Glomerular visceral epithelial cell (primary cell): ENCODE data around the gene ART1.

ENCODE experiments used
- DNase-seq: peaks from one replicate; pipeline ENCODE4 v3.0.0-alpha.2; 2016; ENCODE audit errors: extremely low spot score

The ART1 gene

DNA sequence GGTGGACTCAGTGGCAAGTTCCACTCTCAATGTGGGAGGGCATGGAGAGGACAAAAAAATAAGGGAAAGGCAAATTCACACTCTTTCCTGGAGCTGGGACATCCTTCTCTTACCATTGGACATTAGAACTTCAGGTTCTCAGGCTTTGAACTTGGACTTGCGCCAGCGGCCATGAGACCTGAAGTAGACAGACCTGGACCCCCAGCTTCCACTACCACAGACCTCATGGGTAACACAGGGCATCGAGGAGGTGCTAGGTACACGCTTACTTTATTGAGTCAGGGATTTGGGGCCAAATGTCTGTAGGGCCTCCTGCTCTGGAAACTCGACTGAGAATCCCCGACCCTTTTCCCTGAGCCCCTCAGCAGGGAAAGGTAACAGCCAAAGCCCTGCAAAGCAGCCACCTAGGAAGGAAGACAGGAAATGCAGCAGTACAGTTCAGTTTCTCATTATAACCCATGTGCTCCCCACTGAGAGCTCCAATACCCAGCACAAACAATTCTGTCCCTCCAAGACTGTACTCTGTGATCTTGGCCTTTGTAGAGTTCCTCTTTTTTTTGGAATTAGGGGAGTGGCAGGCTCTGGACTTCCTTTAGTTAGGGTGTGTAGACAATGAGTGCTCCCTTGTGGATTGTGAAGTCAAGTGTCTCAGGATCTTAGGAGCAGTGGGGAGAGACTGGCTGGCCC is 20.6 kb downstream of the ART1 start:
- no peak for DNase-seq

DNA sequence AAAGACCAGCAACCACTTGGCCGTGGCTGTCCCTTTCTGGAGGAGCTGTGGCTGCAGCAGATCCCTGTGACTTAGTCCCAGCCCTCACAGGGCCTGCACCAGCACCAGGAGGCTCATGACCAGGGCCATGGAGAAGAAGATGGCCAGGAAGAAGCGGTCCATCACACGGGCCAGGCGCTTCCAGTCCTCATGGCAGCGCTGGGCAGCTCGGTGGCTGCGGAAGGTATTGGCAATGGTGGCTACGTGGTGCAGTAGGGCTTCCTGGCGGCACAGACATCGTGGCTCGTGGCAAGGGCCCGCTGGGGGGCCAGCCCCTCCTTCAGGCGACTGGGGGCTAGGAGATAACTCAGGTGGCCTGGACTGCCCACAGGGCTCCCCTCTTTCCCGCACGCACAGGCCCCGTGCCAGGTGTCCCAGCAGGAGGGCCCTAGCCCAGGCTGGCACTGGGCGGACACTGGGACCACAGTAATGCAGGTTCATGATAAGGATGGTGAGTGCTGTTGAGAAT is 21.1 kb downstream of the ART1 start:
- no peak for DNase-seq

GRCh38 chr11:3667149-3668035 is 22.5 kb downstream of the ART1 start:
- no peak for DNase-seq

DNA sequence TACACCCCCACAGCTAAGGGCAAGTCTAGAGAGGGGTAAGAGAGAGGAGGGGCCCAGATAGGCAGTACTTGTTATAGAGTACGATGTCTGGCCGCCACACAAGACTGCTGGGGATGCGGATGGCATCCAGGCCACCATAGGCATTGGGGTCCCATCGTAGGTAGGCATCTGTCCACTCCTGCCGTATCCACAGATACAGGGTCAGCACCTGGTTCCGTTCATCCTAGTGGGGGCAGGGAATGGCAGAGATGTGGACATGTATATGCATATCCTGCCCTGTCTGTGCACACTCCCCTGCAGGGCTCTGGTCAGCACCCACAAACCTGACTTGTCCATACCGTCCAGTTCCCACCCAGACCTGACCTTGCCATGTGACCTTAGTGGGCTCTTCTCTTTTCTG is 24.2 kb downstream of the ART1 start:
- no peak for DNase-seq

GRCh38 chr11:3669742-3670183 is 24.8 kb downstream of the ART1 start:
- no peak for DNase-seq

GRCh38 chr11:3671334-3672254 is 26.7 kb downstream of the ART1 start, which contains the start of gene CHRNA10:
CHRNA10 (minus strand) TSS chr11:3671384; CDS start chr11:3671312, 72 bp downstream.
- no peak for DNase-seq

- peak; percentile 80 for DNase-seq
These were observed 29.3 kb downstream of the ART1 start for GRCh38 chr11:3674189-3674588.

DNA sequence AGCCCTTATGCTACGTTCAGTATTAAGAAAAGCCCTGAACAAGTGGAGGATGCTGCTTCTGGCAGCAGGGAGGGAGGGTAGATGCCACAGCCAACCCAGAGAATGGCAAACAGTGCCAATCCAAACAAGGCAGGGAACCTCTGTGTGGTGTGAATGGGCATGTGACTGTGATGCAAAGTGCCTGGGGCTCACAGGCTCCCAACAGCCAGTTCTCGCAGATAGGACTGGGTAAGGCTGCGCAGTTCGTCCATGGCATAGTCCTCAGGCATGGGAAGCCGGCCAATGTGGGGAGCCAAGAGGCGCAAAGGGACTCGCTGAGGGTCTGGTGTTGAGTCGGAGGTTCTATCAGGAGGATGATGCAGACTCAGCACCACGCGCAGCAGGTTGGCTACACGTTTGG is 31.0 kb downstream of the ART1 start:
- no peak for DNase-seq

GRCh38 chr11:3679077-3679476 is 34.1 kb downstream of the ART1 start:
- no peak for DNase-seq

GRCh38 chr11:3683039-3683438 is 38.1 kb downstream of the ART1 start:
- no peak for DNase-seq

GRCh38 chr11:3684129-3684818 is 39.3 kb downstream of the ART1 start:
- no peak for DNase-seq

DNA sequence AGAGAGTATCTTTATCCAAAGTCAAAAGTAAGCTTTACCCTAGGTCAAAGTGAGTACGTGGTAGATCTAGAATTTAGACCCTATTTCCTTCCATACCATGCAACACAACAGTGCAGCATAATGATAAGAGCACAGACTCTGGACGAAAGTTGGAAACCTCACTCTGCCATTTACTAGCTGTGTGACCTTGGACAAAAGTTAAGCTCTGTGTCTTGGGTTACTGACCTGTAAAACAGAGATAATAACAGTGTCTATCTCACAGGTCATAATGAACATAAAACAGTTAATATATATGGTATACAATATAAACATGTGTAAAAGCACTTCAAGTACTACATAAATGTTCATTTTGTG is 39.9 kb downstream of the ART1 start:
- DNase-seq = no peak

GRCh38 chr11:3685923-3686322 is 41.0 kb downstream of the ART1 start:
- DNase-seq = no peak

- DNase-seq = peak; percentile 36
These were observed 41.8 kb downstream of the ART1 start for GRCh38 chr11:3686751-3687150.

DNA sequence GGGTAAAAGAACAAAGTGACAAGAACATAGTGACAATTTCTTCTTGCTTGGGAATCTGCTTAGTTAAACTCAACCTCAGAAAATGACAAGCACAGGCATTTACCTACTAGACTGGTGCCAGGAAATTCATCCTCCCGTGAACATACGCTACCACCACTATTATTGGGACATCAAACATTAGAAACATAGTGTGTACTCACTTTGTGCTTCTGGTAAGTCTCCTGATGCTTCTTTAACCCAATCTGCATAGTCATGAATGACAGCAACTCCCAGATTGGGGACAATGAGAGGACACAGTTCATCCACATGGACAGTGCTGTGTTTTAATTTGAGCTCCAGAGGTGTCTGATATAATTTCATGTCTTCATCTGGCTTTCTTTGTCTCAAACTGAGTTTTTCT is 55.5 kb downstream of the ART1 start:
- no peak for DNase-seq

GRCh38 chr11:3700910-3701309 is 56.0 kb downstream of the ART1 start:
- no peak for DNase-seq

DNA sequence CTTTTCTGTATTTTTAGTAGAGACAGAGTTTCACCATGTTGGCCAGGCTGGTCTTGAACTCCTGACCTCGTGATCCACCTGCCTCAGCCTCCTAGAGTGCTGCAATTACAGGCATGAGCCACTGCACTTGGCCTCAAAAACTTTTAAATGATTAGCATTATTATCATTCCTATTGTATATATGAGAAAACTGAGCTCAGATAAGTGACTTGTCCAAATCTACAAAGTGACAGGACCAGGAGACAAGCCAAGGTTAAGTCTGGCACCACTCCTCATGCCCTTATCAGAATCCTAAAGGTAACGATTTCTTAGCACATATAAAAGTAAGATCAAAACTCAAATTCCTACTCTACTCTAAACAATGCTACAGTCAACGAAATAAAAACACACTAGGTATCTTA is 58.5 kb downstream of the ART1 start:
- no peak for DNase-seq

DNA sequence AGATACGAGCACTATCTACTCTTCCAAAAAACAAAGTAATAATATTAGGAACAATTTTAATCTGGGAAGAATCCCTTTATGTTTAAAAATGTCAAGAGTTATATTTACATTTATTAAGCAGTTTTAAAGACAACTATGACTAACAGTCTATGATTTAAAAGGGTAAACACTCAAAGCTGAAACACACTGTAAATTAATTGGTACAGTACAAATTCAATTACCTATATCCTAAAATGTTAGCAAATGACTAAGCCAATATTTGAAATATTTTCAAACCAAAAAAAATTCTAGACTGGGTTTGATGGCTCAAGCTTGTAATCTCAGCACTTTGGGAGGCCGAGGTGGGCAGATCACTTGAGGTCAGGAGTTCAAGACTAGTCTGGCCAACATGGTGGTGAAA is 62.2 kb downstream of the ART1 start:
- DNase-seq = no peak

DNA sequence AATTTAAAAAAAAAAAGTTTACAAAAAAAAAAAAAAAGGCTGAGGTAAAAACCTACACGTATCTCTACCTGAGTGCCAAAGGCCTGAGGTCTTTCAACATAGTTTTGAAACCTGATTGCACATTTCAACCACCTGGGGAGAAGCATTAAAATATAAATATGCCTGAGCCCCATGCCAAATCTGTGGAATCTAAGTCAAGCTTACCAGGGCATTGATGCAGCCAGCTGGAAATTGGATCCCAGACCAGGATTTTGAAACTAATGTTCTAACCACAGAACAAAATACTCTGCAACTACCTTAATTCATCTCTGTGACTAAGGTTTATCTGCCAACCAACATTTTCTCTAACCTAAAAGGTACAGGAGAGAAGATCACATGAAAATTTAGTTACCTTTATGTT is 65.0 kb downstream of the ART1 start:
- DNase-seq = peak; percentile 6

GRCh38 chr11:3710485-3711259 is 65.7 kb downstream of the ART1 start:
- no peak for DNase-seq
